ENCODE results near the gene CS. TPM values are rescaled to one million over a fixed set of nuclear protein-coding genes. Genes with fewer than 3 reads are reported as not detected.

The CS gene
- total RNA-seq, 1 donor from 2014 or later: 212 TPM

- Histone ChIP-seq H4K20me1 (ENCODE audit: insufficient read depth, low read length) (peaks cover 77% of the 10 kb centered on the region), H3K27ac (ENCODE audit: low read depth, low read length) (no peak overlapping the region), H3K79me2 (ENCODE audit: insufficient read depth, low read length) (peaks cover 4% of the 10 kb centered on the region), H3K9me3 (ENCODE audit: insufficient read depth, low read depth, low read length) (no peaks in the 10 kb centered on the region), H3K36me3 (ENCODE audit: insufficient read depth, low read length) (peaks cover 39% of the 10 kb centered on the region), H3K4me2 (ENCODE audit: low read length) (no peak overlapping the region), H3K4me3 (ENCODE audit: insufficient read depth, low read depth, low read length) (no peak overlapping the region), H3K27me3 (ENCODE audit: insufficient read depth, low read length) (no peaks in the 10 kb centered on the region), H3K9ac (ENCODE audit: low read length) (no peak overlapping the region), H2AFZ (ENCODE audit: low read depth, low read length) (no peak overlapping the region), H3K4me1 (ENCODE audit: insufficient read depth, low read length) (no peaks in the 10 kb centered on the region)
- no peak overlapping the region for H3K27ac Mint-ChIP-seq (ENCODE audit: unreplicated experiment)
- no peak for FAIRE-seq
- H3K4me3 Mint-ChIP-seq (ENCODE audit: unreplicated experiment): no peak overlapping the region
- H3K9me3 Mint-ChIP-seq (ENCODE audit: unreplicated experiment): no peaks in the 10 kb centered on the region
- H3K36me3 Mint-ChIP-seq (ENCODE audit: low read depth, unreplicated experiment): peaks cover 27% of the 10 kb centered on the region
- no peaks in the 10 kb centered on the region for H3K27me3 Mint-ChIP-seq (ENCODE audit: low read depth, unreplicated experiment)
- DNase-seq (ENCODE audit: low read depth): no peak
- H3K4me1 Mint-ChIP-seq (ENCODE audit: low read depth, unreplicated experiment): peaks cover 16% of the 10 kb centered on the region
- no peak for TF ChIP-seq EZH2 (IDR thresholded peaks at IDR 0.05; ENCODE audit: insufficient read depth, low read length)
- TF ChIP-seq CTCF (IDR thresholded peaks at IDR 0.05; ENCODE audit: insufficient read depth, low read depth, low read length): no peak
These were observed 55.6 kb downstream of the CS start for GRCh38 chr12:56244494-56244893.

GRCh38 chr12:56243731-56244181, 56.4 kb downstream of the CS start:
- TF ChIP-seq EZH2 (IDR thresholded peaks at IDR 0.05; ENCODE audit: insufficient read depth, low read length) (no peak), CTCF (IDR thresholded peaks at IDR 0.05; ENCODE audit: insufficient read depth, low read depth, low read length) (no peak)
- DNase-seq (ENCODE audit: low read depth): no peak
- Mint-ChIP-seq H3K4me1 (ENCODE audit: low read depth, unreplicated experiment) (peaks cover 16% of the 10 kb centered on the region), H3K9me3 (ENCODE audit: unreplicated experiment) (no peaks in the 10 kb centered on the region), H3K36me3 (ENCODE audit: low read depth, unreplicated experiment) (peaks cover 24% of the 10 kb centered on the region), H3K27me3 (ENCODE audit: low read depth, unreplicated experiment) (no peaks in the 10 kb centered on the region), H3K27ac (ENCODE audit: unreplicated experiment) (no peak overlapping the region), H3K4me3 (ENCODE audit: unreplicated experiment) (no peak overlapping the region)
- H3K9me3 ChIP-seq (ENCODE audit: insufficient read depth, low read depth, low read length): no peaks in the 10 kb centered on the region
- H3K79me2 ChIP-seq (ENCODE audit: insufficient read depth, low read length): peaks cover 4% of the 10 kb centered on the region
- no peak overlapping the region for H2AFZ ChIP-seq (ENCODE audit: low read depth, low read length)
- H3K27ac ChIP-seq (ENCODE audit: low read depth, low read length): no peak overlapping the region
- H3K4me3 ChIP-seq (ENCODE audit: insufficient read depth, low read depth, low read length): no peak overlapping the region
- peaks cover 34% of the 10 kb centered on the region for H3K36me3 ChIP-seq (ENCODE audit: insufficient read depth, low read length)
- H3K9ac ChIP-seq (ENCODE audit: low read length): no peak overlapping the region
- no peaks in the 10 kb centered on the region for H3K27me3 ChIP-seq (ENCODE audit: insufficient read depth, low read length)
- no peak for FAIRE-seq
- H4K20me1 ChIP-seq (ENCODE audit: insufficient read depth, low read length): peaks cover 79% of the 10 kb centered on the region
- H3K4me1 ChIP-seq (ENCODE audit: insufficient read depth, low read length): no peaks in the 10 kb centered on the region
- H3K4me2 ChIP-seq (ENCODE audit: low read length): no peak overlapping the region

DNA sequence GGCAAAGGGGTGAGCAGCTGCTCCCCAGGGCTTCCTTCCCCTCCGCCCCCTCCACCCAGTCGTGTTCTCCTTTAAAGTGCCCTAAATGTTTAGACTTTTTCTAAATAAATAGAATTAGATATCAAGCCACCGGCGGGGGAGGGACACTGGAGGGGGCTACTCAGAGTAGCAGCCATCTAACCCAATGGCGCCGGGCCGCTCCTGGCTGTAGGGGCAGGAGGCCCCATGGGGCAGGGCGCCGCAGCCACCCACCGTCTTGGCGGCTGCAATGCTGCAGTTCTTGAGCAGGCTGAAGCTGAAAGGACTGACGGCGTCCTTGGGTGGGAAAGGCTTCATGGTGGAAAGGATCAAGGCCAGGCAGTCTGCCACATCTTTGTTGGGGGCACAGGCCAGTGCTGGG, 57.1 kb downstream of the CS start:
- no peaks in the 10 kb centered on the region for H3K27me3 Mint-ChIP-seq (ENCODE audit: low read depth, unreplicated experiment)
- H3K79me2 ChIP-seq (ENCODE audit: insufficient read depth, low read length): peaks cover 4% of the 10 kb centered on the region
- no peak overlapping the region for H3K27ac Mint-ChIP-seq (ENCODE audit: unreplicated experiment)
- no peak overlapping the region for H3K4me2 ChIP-seq (ENCODE audit: low read length)
- no peaks in the 10 kb centered on the region for H3K9me3 ChIP-seq (ENCODE audit: insufficient read depth, low read depth, low read length)
- TF ChIP-seq EZH2 (IDR thresholded peaks at IDR 0.05; ENCODE audit: insufficient read depth, low read length): no peak
- TF ChIP-seq CTCF (IDR thresholded peaks at IDR 0.05; ENCODE audit: insufficient read depth, low read depth, low read length): no peak
- DNase-seq (ENCODE audit: low read depth) (no peak), FAIRE-seq (no peak)
- H4K20me1 ChIP-seq (ENCODE audit: insufficient read depth, low read length): peaks cover 78% of the 10 kb centered on the region
- H3K4me1 Mint-ChIP-seq (ENCODE audit: low read depth, unreplicated experiment): peaks cover 19% of the 10 kb centered on the region
- no peak overlapping the region for H3K4me3 ChIP-seq (ENCODE audit: insufficient read depth, low read depth, low read length)
- H3K27me3 ChIP-seq (ENCODE audit: insufficient read depth, low read length): no peaks in the 10 kb centered on the region
- no peaks in the 10 kb centered on the region for H3K4me1 ChIP-seq (ENCODE audit: insufficient read depth, low read length)
- no peak overlapping the region for H2AFZ ChIP-seq (ENCODE audit: low read depth, low read length)
- H3K27ac ChIP-seq (ENCODE audit: low read depth, low read length): no peak overlapping the region
- H3K4me3 Mint-ChIP-seq (ENCODE audit: unreplicated experiment): no peak overlapping the region
- H3K9ac ChIP-seq (ENCODE audit: low read length): no peak overlapping the region
- H3K9me3 Mint-ChIP-seq (ENCODE audit: unreplicated experiment): no peaks in the 10 kb centered on the region
- peaks cover 28% of the 10 kb centered on the region for H3K36me3 ChIP-seq (ENCODE audit: insufficient read depth, low read length)
- H3K36me3 Mint-ChIP-seq (ENCODE audit: low read depth, unreplicated experiment): peaks cover 24% of the 10 kb centered on the region

All from astrocyte (in vitro differentiated cells and primary cell).